Stimulated activated CD4-positive, alpha-beta T cell treated with anti-CD3 and anti-CD28 coated beads, Interleukin-1b, Interleukin-23, amount 100 ng/mL, for 1 hour (primary cell): Measurements from ENCODE around the gene CCDC154.
"Not testable (repeated sequence)": the region's sequence is repeated elsewhere in the genome, so short reads cannot be mapped to it uniquely, and the experiment has no call there.

ENCODE experiments used
- DNase-seq, 2 donors: peaks; one replicate each; pipeline ENCODE4 v3.0.0-alpha.2; 2020; ENCODE audit warnings: low read depth in 2 of 2

The CCDC154 gene

DNA sequence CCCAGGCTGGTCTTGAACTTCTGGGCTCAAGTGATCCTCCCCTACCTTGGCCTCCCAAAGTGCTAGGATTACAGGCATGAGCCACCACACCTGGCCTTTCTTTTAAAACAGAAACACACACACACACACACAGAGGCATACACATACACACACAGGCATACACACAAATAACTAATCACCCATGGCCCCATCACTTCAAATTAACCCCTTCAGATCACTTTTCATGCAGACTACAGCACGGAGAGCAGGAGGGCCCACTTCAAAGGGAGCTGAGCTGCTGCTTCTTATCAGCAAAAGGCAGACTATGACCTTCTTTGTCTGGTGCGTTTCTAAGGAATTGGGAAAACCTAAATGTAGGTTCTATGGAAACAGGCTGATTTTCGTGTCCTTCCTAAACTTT is 28.6 kb upstream of the CCDC154 start:
- DNase-seq, result no peak

DNA sequence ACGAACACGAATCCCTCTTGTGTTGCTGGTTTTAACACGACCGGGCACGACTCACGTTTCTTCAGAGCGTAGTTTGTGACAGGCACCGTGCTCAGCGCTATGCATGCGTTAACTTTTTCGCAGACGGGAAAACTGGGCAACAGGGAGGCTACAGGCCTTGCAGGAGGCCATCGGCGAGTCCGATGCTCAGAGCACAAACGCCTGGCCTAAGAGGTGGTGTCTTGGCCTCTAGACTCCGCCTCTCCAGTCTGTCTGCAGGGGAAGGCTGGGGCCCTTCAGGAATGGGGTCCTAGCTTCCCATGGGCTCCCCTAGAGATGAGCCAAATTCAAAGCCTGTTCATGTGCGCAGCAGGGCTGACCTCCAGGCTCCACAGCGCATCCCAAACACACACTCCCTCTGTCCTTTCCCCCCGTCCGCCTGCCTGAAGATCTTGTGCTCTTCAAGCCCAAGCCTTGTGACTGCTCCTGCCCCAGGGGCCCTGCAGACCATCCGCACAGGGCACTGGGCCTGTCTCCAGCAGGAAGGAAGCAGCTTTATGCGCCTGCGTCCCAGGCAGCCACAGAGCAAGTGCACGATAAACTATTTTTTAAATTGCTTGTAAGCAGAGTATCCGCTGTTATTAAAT is 27.3 kb upstream of the CCDC154 start:
- no peak for DNase-seq

DNA sequence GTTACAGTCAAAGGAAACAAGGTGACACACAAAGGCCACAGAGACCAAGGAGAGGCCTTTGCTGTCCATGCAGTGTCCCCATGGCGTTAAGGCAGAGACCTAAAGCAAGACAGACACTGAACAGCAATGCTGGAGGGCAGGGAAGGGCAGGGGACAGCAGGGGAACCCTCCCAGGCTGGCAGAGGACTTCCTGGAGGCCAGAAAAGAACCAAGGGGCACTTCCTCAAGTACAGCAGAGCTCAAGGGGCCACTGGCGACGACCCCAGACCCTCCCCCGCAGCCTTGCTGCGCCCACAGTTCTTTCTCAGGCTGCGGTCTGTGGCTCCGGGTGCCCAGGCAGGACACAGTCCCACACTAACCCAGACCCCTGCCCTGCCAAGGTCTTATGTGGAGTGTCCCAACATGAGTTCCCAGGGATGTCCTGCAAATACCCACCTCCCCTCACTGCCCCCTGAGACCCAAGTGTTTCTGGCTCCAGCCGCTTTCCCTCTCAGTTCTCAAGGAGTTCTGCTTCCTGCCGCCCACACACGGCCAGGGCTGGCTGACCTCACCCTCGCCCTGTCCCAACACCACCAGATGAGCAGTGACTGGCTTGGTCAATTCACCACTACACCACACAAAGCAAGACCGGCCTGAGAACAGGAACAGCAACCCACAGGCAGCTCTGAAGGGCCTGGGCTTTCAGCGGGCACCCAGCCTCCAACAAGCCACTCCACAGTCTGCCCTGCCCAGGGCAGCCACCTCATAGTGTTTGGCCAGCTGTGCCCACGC is 26.3 kb upstream of the CCDC154 start:
- DNase-seq, result no peak

DNA sequence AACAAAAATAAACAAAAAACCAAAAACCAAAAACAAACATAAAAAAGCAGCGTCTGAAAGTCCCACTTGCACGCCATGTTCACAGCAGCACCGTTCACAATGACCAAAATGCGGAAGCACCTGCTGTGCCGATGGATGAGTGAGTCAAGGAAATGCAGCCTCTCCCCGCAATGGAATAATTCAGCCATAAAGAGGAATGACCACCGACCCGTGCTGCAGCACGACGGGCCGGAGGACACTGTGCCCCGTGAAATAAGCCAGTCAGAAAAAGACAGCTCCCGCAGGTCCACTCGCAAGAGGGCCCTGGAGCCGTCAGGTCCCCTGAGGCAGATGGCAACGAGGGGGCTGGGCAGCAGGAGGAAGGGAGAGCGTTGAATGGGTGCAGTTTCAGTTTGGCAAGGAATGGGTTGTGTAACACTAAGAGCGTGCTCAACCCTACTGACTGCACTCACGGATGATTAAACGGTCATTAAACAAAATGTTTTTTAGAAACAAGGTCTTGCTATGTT is 25.4 kb upstream of the CCDC154 start:
- DNase-seq, result no peak

DNA sequence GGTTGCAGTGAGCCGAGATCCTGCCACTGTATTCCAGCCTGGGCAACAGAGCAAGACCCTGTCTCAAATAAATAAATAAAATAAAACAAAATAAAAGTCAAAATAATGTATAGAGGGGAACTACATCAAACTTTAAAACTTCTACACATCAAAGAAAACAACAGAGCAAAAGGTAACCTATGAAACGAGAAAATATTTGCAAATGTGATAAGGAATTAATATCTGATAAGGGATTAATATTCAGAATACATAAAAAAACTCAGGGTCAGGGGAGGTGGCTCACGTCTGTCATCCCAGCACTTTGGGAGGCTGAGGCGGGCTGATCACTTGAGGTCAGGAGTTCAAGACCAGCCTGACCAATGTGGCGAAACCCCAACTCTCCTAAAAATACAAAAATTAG is 24.8 kb upstream of the CCDC154 start:
- DNase-seq, result not testable (repeated sequence)

DNA sequence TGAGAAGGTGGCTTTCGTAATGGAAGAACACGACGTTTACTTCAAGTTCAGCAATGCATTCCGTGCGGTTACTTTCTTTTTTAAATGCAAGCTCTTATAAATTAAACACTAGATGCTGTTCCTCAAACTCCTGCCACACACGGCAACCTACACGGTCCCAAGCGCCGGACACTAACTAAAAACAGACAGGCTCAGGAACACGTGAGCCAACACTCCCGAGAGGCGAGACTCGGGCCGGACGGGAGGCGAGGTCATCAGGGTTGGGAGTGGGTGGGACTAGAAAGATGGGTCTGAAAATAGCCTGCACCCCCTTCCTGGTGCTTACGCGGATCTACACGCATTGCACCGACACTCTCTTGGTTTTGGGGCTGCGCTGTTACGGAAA is 24.1 kb upstream of the CCDC154 start:
- no peak for DNase-seq

DNA sequence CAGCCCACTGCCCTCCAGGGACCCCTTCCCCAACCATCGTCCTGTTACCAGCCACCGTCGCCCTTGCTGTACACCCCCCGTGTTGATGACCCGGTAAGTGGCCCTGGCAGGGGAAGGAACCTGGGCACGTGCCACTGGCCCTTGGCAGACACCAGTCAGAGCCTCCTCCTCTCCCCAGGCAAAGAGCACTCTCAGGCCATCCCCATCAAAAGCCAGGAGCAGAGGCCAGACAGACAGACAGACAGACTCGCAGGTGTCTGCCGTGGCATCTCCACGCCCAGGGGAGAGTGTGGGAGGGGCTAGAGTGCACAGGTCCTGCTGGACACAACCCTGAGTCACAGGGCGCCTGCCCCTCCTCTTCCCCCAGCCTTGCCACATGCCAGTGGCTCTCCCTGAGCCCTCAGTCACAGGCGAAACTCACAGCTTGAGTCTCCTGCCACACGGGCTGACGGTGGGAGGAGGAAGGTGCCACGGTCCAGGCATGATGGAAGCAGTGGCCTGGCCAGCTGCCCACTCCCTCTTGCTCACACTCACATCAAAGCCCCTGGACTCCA is 22.7 kb upstream of the CCDC154 start:
- no peak for DNase-seq

DNA sequence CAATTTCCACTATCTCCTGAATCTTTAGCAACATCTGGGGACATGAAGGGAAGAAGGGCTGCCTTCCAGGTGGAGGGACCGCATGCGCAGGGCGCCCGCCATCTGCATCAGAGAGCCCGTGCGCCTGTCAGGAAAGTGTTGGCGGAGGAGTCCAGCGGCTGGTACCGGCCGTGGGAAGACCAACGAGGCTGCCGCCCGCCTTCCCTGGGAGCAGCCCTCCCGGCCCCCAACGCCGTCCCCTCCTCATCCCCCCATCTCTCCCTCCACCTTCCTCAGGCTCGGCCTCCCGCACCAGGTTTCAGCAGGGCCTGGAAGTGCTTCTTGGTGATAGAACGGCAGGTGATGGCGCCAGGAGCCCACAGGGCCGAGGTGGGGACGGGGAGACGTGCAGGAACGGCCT is 21.7 kb upstream of the CCDC154 start:
- no peak for DNase-seq

DNA sequence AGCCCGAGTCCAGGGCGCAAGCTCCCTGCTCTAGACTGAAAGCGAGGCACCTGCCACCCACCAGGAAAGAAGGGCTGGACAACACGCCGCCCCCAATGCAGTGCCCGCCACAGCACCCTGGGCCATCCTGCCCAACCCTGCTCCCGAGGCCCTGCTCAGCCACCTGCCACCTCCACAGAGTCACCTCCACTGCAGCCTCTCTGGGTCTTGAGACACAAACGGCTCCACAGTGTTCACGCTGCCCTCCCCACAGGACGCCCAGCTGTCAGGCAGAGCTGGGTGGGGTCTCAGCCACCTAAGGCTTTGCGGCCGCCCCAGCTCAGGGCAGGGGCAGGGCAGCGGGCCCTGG is 21.2 kb upstream of the CCDC154 start:
- no peak for DNase-seq

DNA sequence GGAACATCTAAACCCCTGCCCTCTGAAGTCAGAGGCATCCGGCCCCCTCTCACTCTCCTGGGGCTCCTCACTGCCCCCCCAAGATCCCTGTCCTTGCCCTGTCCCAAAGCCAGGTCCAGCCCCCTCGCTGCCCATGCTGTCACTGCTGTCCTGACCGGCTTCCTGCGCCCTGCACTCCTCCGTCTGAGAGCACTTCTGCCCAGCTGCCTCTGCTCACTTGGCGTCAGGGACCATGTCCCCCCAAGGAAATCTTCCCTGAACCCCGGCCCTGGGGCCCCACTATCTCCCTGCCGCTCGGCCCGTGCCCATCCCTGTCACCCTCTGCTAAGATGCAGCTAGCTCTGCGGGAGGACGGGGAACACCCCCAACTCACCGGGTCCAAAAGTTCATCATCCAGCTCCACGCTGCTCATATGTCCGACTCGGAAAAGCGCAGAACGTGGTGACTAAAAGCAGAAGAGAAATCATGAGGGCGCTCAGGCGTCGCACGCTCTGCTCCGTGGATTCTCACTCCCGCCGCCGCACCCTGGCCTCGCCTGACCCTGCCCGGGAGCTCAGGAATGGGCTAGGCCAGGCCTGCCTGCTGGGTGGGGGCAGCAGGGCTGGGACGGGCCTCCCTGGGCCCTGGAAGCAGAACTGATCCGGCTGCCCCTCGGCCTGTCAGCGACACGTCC is 20.7 kb upstream of the CCDC154 start:
- DNase-seq, result no peak

DNA sequence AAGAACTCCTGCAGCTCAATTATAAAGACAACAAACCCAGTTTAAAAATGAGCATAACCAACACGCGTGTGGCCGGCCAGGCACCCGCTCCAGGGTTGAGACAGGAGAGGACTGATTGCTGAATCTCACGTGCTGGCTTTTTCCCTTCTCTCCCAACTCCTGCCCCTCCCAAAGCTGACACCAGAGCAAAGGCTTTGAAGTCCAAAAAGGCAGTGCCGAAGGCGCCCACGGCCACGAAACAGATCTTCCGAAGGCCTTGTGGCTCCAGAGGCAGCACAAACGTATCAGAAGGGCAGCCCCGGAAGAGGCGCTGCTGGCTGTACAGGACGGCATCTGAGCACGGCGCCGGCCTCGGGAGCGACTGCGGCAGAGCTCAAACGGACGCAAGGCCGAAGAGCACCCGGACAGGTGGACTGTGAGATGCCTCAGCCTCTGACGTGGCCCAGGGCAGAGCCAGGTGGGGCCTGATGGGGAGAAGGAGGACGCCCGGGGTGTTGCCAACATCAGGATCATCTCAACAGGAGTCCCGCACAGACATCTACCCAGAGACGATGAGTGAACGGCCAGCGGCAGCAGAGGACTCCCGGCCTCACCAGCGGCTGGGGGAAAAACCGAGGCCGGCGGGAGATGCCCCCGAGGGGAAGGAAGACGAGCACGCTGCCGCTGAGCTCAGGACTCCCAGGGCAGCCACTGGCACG is 20.0 kb upstream of the CCDC154 start:
- no peak for DNase-seq

DNA sequence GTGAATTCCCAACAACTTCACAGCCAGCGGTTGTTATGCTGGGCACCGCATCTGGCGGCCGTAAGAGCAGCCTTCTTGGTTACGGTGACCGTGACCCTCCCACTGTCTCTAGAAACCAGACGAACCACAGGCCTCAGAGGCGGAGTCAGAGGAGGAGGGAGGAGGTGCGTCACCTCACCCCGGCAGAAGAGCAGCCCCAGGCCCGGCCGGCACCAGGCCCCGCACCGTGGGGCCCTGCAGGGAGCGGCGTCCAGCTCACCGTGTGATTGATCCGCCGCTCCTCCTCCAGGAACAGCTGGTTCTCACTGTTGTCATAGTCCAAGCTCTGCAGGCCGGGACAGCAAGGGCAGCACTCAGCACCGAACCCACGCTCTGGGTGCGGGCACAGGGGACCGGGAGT is 16.8 kb upstream of the CCDC154 start:
- DNase-seq, result no peak

DNA sequence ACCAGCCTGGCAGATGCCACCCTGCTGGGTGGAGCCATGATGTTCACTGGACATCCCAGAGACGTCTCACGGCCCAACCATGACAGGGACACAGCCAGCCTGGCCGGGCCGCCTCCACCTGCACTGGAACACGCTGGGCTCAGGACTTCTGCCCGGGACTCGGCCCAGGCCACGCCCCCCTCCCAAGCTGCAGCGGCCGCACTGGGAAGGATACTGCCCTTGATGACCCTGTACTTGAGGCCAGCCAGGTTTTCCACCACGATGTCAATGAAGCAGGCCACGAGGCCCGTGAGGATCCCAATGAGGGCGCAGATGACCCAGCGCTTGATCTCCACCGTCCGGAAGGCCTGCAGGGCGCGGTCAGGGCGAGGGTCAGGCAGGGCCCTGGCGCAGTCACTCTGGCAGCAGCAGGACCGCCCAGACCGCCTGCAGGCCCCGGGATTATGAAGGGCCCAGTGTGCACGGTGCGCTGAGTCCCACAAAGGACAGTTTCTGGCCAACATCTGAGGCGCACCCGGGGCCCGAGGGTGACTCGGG is 16.3 kb upstream of the CCDC154 start:
- DNase-seq, result no peak

DNA sequence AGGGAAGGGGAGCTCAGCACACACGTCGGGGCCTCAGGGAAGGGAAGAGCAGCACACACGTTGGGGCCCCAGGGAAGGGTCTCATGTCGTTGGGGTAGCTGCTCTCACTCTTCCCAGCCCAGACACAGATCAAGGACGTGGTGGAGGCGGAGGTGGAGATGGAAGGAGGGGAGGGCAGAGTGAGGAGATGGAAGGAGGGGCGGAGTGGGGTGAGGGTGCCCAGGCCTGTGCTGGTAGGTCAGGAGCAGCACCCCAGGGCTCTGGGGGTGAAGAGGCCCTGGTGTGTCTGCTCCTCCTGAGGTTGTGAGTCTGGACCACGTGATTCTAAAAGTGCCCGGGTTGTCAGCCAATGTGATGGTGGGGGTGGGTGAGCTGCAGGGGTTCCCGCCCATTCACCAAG is 15.6 kb upstream of the CCDC154 start:
- no peak for DNase-seq

DNA sequence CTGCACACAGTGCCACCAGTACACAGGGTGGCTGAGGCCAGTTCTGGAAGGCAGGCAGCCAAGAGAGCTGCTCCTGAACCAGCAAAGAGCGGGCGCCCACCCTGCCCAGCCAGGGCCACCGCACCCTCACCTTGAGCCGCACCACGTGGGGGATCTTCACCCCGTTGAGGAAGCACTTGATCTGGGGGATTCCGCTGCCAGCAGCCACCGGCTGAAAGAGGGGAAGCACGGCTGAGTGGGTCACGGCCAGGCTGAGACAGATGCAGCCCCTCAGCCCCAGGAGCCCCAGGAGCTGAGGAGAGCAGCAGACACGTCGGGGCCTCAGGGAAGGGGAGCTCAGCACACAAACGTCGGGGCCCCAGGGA is 14.6 kb upstream of the CCDC154 start:
- DNase-seq, result no peak

DNA sequence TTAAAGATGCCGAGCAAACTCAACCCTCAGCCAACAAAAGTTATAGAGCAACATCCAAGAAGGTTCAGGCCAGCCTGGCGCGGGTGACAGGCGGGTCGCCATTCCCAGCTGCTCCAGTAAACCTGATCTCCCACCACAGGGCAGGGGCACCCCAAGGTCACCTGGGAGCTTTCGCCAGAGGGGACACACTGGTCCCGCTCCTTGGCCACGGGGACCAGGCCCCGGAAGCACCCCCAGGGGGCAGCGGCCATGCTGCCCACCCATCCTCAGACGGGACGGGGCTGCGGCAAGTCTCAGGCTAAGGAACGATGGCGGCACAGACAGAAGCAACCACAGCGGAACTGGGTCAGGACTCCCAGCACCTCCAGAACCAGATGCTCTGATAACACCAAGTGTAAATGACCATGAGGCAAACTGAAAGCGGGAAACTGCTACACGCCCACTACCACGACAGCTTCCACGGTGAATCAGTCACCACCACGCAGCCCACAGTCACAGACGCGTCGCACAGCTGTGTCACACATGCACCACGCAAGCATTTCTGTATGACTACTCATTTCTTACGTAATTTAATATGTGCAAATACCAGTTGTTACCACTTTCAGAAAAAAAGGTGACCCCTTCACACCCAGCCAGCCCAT is 14.1 kb upstream of the CCDC154 start:
- no peak for DNase-seq

DNA sequence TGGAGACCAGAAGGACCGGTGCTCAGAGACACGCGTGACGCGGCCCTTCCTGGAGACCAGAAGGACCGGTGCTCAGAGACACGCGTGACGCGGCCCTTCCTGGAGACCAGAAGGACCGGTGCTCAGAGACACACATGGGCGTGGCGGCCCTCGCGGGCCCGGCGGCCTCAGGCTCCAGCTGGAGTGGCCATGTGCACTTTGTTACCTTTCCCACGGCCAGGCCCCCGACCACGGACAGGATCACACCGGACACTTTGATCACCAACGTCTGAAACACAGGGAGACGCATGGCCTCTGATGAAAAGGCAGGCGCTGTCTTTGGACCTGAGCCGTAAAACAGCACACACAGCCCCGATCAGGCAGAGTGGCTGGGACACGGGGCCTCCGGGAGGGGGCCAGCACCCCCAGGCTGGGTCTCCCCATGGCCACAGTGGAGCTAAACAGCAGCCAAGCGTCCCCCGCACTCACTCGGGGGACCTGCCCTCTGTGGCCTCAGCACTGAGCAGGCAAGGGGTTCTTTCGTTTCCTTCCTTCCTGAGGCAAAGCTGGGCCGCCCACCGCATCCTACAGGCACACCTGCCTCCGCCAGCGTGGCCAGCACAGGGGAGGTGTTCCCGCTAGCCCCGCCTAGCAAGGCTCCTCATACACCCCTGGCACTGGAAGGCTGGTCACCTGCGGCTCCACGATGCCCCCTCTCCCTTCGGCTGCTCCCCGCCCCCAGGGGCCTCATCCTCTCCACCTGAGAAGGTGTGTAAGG is 13.3 kb upstream of the CCDC154 start:
- no peak for DNase-seq

DNA sequence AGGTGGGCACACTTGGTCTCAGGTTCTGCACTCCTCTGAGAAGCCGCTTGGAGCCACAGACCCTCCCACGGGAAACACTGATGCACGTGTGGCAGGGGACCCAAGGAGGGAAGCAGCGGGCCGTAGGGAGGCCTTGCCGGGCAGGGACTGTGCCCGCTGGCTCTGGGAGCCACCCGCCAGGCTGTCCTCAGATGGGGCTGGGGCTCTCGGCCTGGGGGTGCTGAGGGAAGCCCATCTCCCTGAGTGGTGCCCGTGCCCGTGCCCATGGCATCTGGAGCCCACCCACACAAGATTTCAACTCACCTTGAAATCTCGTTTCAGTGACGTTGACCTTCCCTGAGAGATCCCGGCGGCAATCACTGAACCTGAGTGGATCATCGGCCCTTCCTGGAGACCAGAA is 12.6 kb upstream of the CCDC154 start:
- no peak for DNase-seq

DNA sequence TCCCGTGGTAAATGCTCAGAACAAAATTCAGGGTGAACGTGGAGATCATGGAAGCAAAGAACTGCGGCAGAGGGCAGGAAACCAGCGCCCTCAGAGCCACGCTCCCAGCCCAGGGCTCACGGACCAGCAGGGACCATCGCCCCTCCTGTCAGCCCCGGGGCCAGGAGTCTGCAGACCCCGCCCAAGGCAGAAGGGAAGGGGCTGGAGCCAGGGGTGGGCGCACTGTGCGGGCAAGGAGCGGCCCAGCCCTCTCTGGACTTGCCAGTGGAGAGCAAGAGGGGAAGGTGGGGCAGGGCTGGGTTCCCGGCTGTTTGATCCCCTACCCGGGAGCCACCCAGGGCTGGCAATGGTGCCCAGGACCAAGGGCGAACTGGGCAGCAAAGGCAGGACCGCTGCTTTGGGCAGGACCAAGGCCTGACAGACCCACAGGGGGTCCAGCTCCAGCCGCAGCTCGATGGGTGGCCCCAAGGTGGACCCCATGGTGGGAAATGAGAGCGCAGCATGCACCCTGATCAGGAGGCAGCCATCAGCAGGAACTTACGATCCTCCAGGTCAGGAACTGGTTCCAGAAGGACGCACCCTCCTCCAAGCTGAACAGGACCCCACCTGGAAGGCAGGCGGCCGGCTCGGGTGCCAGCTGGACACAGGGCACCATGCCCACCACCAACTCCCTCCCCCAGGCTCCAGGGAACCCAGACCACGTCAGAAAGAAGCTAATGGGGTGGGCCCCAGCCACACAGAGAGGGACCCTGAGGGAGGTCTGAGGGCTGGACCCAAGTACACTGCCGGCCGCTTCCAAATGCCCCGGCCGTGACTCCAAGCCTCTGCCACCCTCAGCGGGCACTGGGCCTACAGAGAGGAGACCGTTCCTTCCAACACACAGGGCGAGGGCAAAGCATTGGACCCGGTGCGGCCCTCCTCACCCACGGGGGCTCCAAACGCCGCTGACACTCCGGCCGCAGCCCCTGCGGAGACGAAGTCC is 11.1 kb upstream of the CCDC154 start:
- DNase-seq, result no peak

DNA sequence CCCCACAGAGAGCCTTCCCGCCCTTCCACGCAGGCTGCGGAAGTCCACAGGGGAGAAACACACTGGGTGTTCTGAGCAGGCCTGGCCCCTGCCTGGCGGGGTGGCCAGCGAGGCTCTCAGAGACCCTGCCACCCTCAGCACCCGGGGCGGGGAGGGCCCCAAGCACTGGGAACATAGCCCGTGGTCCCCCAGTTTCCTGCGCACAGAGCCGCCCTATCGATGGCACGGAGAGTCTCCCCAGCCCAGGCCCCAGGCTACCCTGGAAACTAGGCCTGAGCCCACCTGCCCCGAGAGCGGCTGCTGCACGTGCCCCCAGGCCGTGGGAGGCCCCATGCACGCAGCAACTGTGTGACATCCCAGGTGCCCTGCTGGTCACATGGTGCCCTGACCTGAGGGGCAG is 10.2 kb upstream of the CCDC154 start:
- DNase-seq, result no peak
